ENCODE results near the gene DIP2C.

DNA sequence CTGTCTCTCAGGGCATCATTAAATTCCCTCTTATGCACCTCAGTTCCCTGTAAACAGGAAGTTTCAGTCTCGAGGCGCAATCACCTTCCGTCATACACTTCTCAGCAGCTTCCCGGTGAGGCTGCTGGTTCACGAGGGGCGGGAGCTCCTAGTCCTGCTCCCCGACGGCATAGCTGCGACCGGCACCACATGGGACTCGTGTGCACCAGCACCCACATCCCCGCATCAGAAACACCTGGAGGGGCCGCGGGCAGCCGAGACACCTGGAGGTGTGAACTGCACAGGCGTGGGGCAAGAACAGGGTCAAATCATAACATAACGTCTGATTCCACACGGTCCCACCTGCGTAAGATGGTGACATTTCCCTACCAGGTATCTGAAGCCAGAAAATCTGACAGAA is 52.7 kb downstream of the DIP2C start:
- TF ChIP-seq, protein P1, sequence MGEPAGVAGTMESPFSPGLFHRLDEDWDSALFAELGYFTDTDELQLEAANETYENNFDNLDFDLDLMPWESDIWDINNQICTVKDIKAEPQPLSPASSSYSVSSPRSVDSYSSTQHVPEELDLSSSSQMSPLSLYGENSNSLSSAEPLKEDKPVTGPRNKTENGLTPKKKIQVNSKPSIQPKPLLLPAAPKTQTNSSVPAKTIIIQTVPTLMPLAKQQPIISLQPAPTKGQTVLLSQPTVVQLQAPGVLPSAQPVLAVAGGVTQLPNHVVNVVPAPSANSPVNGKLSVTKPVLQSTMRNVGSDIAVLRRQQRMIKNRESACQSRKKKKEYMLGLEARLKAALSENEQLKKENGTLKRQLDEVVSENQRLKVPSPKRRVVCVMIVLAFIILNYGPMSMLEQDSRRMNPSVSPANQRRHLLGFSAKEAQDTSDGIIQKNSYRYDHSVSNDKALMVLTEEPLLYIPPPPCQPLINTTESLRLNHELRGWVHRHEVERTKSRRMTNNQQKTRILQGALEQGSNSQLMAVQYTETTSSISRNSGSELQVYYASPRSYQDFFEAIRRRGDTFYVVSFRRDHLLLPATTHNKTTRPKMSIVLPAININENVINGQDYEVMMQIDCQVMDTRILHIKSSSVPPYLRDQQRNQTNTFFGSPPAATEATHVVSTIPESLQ (CRISPR knock-in tag; IDR thresholded peaks at IDR 0.05): no peak
- TF ChIP-seq, protein P2, sequence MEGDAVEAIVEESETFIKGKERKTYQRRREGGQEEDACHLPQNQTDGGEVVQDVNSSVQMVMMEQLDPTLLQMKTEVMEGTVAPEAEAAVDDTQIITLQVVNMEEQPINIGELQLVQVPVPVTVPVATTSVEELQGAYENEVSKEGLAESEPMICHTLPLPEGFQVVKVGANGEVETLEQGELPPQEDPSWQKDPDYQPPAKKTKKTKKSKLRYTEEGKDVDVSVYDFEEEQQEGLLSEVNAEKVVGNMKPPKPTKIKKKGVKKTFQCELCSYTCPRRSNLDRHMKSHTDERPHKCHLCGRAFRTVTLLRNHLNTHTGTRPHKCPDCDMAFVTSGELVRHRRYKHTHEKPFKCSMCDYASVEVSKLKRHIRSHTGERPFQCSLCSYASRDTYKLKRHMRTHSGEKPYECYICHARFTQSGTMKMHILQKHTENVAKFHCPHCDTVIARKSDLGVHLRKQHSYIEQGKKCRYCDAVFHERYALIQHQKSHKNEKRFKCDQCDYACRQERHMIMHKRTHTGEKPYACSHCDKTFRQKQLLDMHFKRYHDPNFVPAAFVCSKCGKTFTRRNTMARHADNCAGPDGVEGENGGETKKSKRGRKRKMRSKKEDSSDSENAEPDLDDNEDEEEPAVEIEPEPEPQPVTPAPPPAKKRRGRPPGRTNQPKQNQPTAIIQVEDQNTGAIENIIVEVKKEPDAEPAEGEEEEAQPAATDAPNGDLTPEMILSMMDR (IDR thresholded peaks at IDR 0.05): no peak
- TF ChIP-seq, protein P3, sequence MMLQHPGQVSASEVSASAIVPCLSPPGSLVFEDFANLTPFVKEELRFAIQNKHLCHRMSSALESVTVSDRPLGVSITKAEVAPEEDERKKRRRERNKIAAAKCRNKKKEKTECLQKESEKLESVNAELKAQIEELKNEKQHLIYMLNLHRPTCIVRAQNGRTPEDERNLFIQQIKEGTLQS (CRISPR knock-in tag; conservative IDR thresholded peaks at IDR 0.05): no peak
- no peak for TF ChIP-seq ATF1 (CRISPR knock-in tag; IDR thresholded peaks at IDR 0.05)

All from WTC11 (cell line).